ENCODE data around the gene IRF2BPL. TPM values are rescaled to one million over a fixed set of nuclear protein-coding genes. Genes with fewer than 3 reads are reported as not detected.

The IRF2BPL gene
- total RNA-seq (2021; ENCODE audit: unreplicated experiment) (74.6 TPM), Bru-seq, nascent RNA (percentile 89 among the genes with signal in this experiment), BruChase-seq, experiment 1, labeled RNA remaining after a 6-hour chase (percentile 75 among the genes with signal in this experiment), BruChase-seq, experiment 2, labeled RNA remaining after a 2-hour chase (percentile 98 among the genes with signal in this experiment)
- 47.4 and 49.8 TPM in 2 replicates for polyA plus RNA-seq (2012)
- long read RNA-seq, full-length matches to known transcripts = 64 of 64 reads
- long read RNA-seq, partial matches to known transcripts = 0 of 64 reads
- long read RNA-seq, other reads (novel, unspliced or antisense) = 0 of 64 reads

GRCh38 chr14:77028384-77029231 lies at the start of gene IRF2BPL:
Gene IRF2BPL, minus strand, starts transcription at chr14:77028708. Its CDS starts 916 bp downstream, at chr14:77027792.
- TSS peak; percentile 72 for BruUV-seq (replicated peaks)
- peak; percentile 81 for ATAC-seq
- Histone ChIP-seq H4K20me1 (ENCODE audit: insufficient read depth) (peaks cover 7% of the 10 kb centered on the region; the same call in 1 of the 2 replicates), H3K4me1 (ENCODE audit: control insufficient read depth in 1 of 2, insufficient read depth in 2 of 2, low read length in 2 of 2) (peaks cover 70 to 73% of the 10 kb centered on the region in 2 experiments), H3K36me3 (ENCODE audit: control insufficient read depth in 1 of 2, insufficient read depth in 2 of 2, low read length in 2 of 2) (peaks cover 3 to 13% of the 10 kb centered on the region in 2 experiments; a peak in 1 of 4 replicates), H2AFZ (ENCODE audit: low read depth, low read length, poor library complexity, severe bottlenecking) (peak within 1 kb of the TSS; percentile 37), H3K79me2 (ENCODE audit: insufficient read depth, low read length) (peaks cover 40% of the 10 kb centered on the region), H3K27me3 (ENCODE audit: insufficient read depth, low read length) (no peaks in the 10 kb centered on the region), H3K9ac (ENCODE audit: low read length) (peak within 1 kb of the TSS; percentile 96), H3K4me2 (ENCODE audit: low read length) (peak within 1 kb of the TSS; percentile 98), H3K4me3 (replicated peaks in 1 of 2; ENCODE audit: low read depth in 1 of 2, low read length in 2 of 2) (peak within 1 kb of the TSS; percentile 61 to 89), H3K9me3 (ENCODE audit: control insufficient read depth in 1 of 2, insufficient read depth in 1 of 2, low read depth in 1 of 2, low read length in 2 of 2) (no peaks in the 10 kb centered on the region), H3K9me2 (ENCODE audit: insufficient read depth) (no peaks in the 10 kb centered on the region), H3K27ac (ENCODE audit: low read depth, low read length) (peak within 1 kb of the TSS; percentile 100)
- TF ChIP-seq ZNF274 (IDR thresholded peaks at IDR 0.05; ENCODE audit: low read depth, low read length) (no peak), POLR2A (IDR thresholded peaks at IDR 0.05; ENCODE audit: borderline replicate concordance, extremely low read depth, insufficient read depth, insufficient read length) (peak; percentile 92), TCF7L2 (IDR thresholded peaks at IDR 0.05; ENCODE audit: borderline replicate concordance, extremely low read depth, insufficient read depth, insufficient read length) (peak; percentile 9), ZFX (IDR thresholded peaks at IDR 0.05) (peak; percentile 87), YY1 (IDR thresholded peaks at IDR 0.05; ENCODE audit: extremely low read depth, insufficient replicate concordance, low read depth, low read length) (peak; percentile 26), POLR2AphosphoS5 (IDR thresholded peaks at IDR 0.05; ENCODE audit: low read depth, low read length) (peak; percentile 94)
- ChIA-PET CTCF (interaction anchor here (0.6 to 1.7 kb wide), 7 partner anchors 12 to 153 kb away, joined by 3 to 5 read pairs (median 4); no protein-coding TSS in a partner anchor), RAD21 (ENCODE audit: low non-redundant PET in 1 of 2, low total read pairs in 2 of 2, uncharacterized antibody in 2 of 2, unreplicated experiment in 2 of 2) (interaction anchor here (0.6 to 1.9 kb wide), 8 partner anchors 12 to 115 kb away, joined by 3 to 5 read pairs (median 3); no protein-coding TSS in a partner anchor), POLR2A (interaction anchor here (0.6 to 2.8 kb wide), 15 partner anchors 11 to 152 kb away, joined by 3 to 18 read pairs (median 5); no protein-coding TSS in a partner anchor)
- intact Hi-C loops (cut with micrococcal nuclease) = loop anchor here (2.0 to 10.0 kb wide), 2 partner anchors 72 to 114 kb away; no protein-coding TSS in a partner anchor
- peak; percentile 91 for DNase-seq (ENCODE audit: low read depth, low spot score)
